Activated CD4-positive, alpha-beta T cell treated with anti-CD3 and anti-CD28 coated beads, Interleukin-10, Interleukin-2, amounts not matched to agents 100 ng/mL and 50 ng/mL, durations not matched to agents 16 hours and 8 hours (primary cell): ENCODE data around the gene TGFBR2.

Source experiments
- DNase-seq: peaks from one replicate; pipeline ENCODE4 v3.0.0-alpha.2; 2020

Gene TGFBR2

DNA sequence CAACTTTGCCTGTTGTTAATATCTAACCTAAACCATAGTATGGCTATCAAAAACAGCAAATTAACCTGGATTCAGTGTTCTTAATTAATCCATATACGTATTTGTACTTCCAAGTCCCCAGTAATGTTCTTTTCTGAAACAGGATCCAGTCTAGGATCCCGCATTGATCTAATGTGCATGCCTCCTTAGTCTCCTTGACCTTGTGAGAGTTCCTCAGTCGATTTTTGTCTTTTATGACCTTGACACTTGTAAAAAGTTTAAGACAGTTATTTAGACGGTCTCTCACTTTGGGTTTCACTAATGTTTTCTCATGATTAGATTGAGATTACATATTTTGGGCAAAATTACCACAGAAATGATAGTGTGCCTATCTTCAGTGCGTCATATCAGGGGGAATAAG is 69.4 kb downstream of the TGFBR2 start:
- DNase-seq = no peak

DNA sequence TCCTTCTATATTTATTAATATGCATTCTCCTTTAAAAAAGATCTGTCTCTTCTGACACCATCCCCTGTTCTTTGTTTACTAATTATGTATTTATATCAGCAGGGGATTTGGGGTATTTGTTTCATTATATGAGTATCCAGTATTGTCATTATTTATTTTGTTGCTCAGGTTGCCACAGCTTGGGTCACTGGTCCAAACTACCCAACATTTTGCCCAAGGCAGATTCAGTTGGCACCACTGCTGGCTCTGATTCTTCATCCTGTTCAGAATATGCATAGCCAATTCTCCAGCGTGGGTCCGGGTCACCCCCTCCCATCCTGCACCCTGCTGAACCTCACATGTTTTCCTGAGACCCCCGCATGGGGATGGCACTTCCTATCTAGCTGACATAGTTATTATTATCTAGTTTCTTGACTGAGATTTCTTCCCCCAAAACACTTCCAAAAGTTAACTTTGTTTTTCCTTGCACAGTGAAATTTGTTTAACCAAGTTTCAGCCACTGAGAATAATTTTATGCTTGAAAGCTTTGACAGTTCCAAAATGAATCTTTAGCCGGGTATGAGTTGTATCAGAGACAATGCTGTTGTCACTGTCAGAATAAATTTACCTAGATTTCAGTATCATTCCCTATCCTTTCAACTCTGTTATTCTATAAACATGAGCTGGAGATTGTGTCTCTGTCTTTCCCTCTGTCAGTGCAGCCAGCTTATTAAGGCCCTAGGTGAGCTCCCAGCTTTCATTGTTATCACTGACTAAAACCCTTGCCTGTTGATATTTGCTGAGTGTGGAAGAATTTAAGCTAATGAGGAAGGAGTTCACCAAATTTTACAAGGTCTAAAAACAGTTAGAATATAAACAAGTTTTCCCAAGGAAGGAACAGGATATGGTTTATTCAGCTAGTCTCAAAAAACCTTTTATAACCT is 70.3 kb downstream of the TGFBR2 start:
- DNase-seq = no peak

- no peak for DNase-seq
These were observed 70.9 kb downstream of the TGFBR2 start for GRCh38 chr3:30677347-30677685.

DNA sequence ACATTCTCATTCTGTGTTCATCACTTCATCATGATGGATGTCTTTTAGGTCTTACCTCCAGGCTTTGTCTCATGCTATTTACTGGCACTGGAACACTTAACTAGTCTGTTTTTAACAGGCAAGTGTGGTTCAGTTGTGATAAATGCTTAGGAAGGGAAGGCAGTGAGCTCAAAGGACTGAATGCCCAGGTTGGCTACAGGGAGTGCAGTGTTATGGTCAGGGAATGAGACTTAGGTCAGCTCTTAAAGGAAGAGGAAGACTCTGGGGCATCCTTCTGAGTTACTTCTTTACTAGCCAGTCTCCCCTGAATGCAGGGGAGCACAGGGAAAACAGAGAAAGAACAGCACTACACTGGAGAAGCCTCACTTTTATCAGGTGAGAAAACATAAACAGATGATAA is 72.6 kb downstream of the TGFBR2 start:
- DNase-seq = no peak

DNA sequence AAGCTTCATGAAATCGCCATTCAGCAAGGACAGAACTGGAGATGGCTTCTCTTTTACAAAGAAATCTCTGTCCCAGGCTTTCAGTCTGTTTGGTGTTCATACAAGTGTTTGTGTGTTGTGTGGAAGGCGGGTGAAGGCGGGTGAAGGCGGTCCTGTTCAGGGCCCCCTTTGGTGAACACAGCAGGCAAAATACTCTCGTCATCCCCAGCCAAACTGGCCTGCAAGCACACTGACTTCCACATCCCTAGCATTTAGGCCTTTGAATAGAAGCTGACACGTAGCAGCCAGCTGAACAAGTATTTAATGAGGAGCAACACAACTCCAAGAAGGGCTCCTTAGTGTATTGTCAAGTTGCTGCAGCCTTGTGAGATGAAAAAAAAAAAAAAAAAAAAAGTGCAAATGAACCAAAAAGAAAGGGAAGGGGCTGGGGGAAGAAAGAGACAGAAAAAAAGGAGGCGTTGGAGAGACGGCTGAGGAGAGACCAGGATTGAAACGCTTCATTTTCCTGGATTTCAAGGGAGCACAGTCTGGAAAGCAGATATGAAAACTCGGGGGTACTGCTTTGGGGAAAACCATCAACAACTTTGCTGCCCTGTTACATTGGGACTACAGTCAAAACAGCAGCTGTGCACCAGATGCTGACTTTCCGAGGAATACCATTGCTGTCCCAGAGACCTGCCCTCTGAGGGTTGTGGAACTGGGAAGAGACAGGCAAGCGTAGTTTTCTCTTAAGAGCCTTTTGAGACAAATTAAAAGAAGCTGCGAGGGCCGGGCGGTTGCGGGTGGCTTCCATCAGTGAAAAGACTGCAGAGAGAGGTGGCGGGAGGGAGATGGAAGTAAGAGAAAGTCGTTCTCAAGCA is 74.6 kb downstream of the TGFBR2 start:
- no peak for DNase-seq

GRCh38 chr3:30681649-30682211 is 75.3 kb downstream of the TGFBR2 start:
- DNase-seq = peak; percentile 23

GRCh38 chr3:30682434-30683155 is 76.2 kb downstream of the TGFBR2 start:
- peak; percentile 63 for DNase-seq

DNA sequence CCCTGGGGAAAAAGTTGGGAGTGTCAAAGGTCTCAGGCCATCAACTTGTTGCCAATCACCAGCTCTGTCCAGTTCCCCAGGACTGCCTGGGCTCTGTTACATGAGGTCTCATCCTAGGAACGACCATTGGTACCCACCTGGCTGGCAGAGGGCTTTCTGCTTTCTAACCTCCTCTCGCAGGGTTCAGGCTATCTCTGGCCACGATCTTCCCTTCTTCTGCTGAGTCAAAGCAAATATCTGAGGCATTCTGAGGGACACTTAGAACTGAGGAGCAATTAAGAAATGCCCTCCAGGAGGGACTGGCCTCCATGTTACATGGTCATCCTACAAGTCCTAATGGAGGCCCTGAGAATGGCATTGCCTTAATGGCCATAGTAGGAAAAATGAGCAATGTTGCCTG is 77.4 kb downstream of the TGFBR2 start:
- DNase-seq = no peak

GRCh38 chr3:30684356-30684755 is 78.0 kb downstream of the TGFBR2 start:
- DNase-seq = no peak

GRCh38 chr3:30685267-30685667 is 78.9 kb downstream of the TGFBR2 start:
- DNase-seq = peak; percentile 80

- DNase-seq = no peak
These were observed 79.8 kb downstream of the TGFBR2 start for GRCh38 chr3:30686176-30686575.

DNA sequence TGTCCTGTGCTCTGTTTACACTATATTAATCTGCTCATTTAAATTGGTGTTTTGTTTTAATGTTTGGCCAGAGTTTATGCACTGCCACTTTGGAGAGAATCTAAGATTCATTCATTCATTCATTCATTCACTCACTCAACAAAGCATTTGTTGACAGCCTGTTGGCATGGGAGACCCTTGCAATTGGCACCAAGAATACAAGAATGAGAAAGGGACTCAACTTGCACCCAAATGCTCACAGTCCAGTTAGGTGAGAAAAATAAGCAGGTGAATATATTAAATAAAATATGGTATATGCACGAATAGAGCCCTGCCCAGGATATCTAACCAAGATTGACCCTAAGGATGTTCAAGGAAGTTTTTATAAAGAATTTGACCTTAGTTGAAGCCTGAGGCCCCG is 80.4 kb downstream of the TGFBR2 start:
- no peak for DNase-seq

DNA sequence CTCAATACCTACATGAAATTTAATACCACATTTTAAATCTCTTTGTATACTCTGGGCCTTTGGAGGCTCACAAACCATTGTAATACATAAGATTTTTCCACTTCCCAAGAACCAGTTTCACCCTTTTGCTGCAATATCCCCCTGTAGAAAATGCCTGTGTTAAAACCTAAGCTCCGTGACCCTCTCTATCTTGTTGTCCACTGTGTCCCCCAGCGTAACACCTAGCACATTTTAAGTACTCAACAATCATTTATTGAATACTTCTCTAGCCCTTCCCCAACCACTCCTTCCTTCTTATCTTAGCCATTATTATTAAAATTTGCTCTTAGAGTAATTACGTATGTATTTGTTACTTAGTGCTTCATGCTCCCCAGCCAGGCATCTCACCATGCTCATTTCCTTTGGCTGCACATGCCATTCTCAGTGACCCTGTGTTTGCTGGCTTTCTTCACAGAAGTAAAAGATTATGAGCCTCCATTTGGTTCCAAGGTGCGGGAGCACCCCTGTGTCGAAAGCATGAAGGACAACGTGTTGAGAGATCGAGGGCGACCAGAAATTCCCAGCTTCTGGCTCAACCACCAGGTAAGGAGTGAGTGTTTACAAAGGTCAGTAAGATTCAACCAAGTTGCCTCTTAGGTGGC is 81.6 kb downstream of the TGFBR2 start:
- no peak for DNase-seq

DNA sequence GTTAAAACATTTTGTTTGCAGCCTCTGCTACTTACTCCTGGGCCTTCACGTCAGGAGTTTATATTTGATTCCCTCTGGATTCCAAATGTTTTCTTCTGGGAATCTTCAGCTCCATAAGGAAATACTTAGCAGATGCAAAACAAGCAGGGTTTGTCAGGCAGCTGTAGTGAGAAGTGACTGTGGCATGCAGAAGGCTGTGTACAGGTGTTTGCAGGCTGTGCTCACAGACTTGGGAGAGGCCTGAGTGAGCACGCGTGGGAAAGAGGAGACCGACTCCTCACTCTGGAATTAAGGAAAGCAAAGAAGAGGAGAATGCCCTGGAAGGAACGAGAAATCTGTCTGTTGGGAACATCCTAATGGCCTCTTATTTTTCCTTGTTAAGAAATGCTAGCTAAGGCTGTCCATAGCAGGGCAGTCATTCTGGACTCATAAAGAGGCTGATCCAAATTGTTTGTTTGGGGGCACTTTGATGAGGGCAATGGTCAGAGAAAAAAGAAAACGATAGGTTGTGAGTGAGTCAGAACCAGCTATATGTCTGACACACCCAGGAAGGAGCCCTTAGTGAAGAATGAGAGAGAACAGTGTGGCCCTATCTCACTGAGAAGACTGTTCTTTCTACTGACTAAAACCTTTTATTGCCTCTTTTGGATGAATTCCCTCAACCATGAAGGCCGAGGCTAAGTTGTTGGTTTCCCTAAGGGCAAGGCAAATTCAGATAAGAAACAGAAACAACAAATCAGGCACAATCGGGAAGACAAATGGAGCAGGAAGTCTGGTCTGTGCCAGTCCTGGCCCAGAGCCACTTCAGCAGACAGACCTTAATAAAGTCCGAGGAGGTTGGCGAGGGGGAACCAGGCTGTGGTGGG is 82.6 kb downstream of the TGFBR2 start:
- peak; percentile 61 for DNase-seq

DNA sequence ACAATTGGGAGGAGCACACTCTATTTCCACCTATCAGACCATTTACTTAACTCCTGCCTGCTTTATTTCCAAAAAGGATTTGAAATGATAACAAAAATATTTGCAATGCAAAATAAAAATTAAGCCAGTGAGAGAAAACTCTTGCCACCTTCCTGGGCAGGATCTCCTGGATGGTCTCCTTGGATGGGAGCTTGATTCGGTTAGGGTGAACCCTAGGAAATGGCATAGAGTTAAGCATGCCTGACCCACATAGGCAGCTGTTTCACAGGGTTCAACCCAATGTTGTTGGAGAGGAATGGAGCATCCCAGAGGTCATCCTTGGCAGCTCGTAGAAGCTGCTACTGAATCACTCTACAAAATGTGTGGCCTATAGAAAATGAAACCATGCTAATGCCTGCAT is 83.8 kb downstream of the TGFBR2 start:
- no peak for DNase-seq

DNA sequence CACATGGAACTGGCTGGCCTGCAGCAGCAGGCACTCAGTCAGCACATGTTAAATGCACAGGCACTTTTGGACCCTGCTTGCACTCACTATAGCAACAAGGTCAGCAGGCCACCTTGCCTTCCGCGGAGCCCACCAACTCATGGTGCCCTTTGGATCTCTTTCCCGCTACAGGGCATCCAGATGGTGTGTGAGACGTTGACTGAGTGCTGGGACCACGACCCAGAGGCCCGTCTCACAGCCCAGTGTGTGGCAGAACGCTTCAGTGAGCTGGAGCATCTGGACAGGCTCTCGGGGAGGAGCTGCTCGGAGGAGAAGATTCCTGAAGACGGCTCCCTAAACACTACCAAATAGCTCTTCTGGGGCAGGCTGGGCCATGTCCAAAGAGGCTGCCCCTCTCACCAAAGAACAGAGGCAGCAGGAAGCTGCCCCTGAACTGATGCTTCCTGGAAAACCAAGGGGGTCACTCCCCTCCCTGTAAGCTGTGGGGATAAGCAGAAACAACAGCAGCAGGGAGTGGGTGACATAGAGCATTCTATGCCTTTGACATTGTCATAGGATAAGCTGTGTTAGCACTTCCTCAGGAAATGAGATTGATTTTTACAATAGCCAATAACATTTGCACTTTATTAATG is 85.0 kb downstream of the TGFBR2 start:
- no peak for DNase-seq

DNA sequence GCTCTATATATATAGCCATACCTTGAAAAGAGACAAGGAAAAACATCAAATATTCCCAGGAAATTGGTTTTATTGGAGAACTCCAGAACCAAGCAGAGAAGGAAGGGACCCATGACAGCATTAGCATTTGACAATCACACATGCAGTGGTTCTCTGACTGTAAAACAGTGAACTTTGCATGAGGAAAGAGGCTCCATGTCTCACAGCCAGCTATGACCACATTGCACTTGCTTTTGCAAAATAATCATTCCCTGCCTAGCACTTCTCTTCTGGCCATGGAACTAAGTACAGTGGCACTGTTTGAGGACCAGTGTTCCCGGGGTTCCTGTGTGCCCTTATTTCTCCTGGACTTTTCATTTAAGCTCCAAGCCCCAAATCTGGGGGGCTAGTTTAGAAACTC is 85.5 kb downstream of the TGFBR2 start:
- DNase-seq = no peak

GRCh38 chr3:30692498-30693130 is 86.2 kb downstream of the TGFBR2 start:
- DNase-seq = no peak

- peak; percentile 77 for DNase-seq
These were observed 87.2 kb downstream of the TGFBR2 start for GRCh38 chr3:30693470-30694120.

DNA sequence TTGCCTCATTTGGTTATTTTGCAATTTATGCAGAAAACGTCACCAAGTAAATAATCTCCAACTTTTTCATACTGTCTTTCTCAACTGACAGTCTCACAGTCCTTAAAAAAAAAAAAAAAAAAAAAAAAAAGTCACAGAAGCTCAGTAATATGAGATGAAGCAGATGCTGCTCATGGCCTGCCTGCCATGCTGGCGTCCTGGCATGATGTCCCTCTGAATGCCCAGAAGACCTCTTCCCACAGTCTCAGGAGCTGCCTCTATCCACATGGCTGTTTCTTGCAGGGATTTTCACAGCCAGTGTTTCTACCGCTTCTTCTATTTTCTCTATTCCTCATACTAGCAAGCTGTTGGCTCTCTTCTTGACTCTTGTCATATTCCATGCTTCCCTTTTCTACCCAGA is 87.7 kb downstream of the TGFBR2 start:
- no peak for DNase-seq
